GM23338 (cell line): ENCODE measurements around the gene SEC14L3. TPM values are rescaled to one million over a fixed set of nuclear protein-coding genes. Genes with fewer than 3 reads are reported as not detected.

ENCODE experiments used
- polyA plus RNA-seq: library from polyadenylated mRNA; unstranded; fragments of >200 nt; fragmentation: Nextera tagmentation; extraction: Ambion mirVana; gene quantifications from 2 replicates; pipeline ENCODE4 v1.2.1, GENCODE V29; 2016
- small RNA-seq: library from RNA; depleted of rRNA; stranded (forward); fragments of <200 nt; gene quantifications from one replicate; pipeline ENCODE3, GENCODE V24; 2014; ENCODE audit warnings: low replicate concordance
- total RNA-seq: library from RNA; depleted of rRNA; stranded (reverse); fragments of >200 nt; shearing (Covaris generic); gene quantifications from 2 replicates; pipeline ENCODE4 v1.2.3, GENCODE V29; 2014; rRNA removed

SEC14L3 gene
- total and polyA plus RNA-seq, 2 experiments from 2014 or later, result not detected

Small RNA genes lying within 50 kb of the gene (small RNA-seq; reads per million reads assigned to genes)
- gene AC004832.3, result not detected
- gene RNU6-564P, result not detected

Other genes with a start within 250 kb of the SEC14L3 start
- gene LIF, start 225.3 kb downstream of the SEC14L3 start, total RNA-seq, result 3.6 and 5.9 TPM in 2 replicates
- 1.2 and 1.8 TPM in 2 replicates for gene LIF, start 225.3 kb downstream of the SEC14L3 start, polyA plus RNA-seq
- not detected in 2 replicates for gene OSM, start 205.2 kb downstream of the SEC14L3 start, total RNA-seq
- gene OSM, start 205.2 kb downstream of the SEC14L3 start, polyA plus RNA-seq, result not detected in 2 replicates
- gene CASTOR1, start 182.5 kb downstream of the SEC14L3 start, total RNA-seq, result 23.2 and 36.0 TPM in 2 replicates
- 11.3 and 22.0 TPM in 2 replicates for gene CASTOR1, start 182.5 kb downstream of the SEC14L3 start, polyA plus RNA-seq
- gene TBC1D10A, start 145.1 kb downstream of the SEC14L3 start, total RNA-seq, result 6.0 and 8.8 TPM in 2 replicates
- 3.3 and 4.2 TPM in 2 replicates for gene TBC1D10A, start 145.1 kb downstream of the SEC14L3 start, polyA plus RNA-seq
- gene SF3A1, start 115.1 kb downstream of the SEC14L3 start, total RNA-seq, result 108 and 170 TPM in 2 replicates
- 93.4 and 107 TPM in 2 replicates for gene SF3A1, start 115.1 kb downstream of the SEC14L3 start, polyA plus RNA-seq
- 6.9 and 7.9 TPM in 2 replicates for gene CCDC157, start 115.0 kb downstream of the SEC14L3 start, total RNA-seq
- gene CCDC157, start 115.0 kb downstream of the SEC14L3 start, polyA plus RNA-seq, result 3.7 and 3.8 TPM in 2 replicates
- 12.4 and 13.9 TPM in 2 replicates for gene RNF215, start 84.6 kb downstream of the SEC14L3 start, total RNA-seq
- gene RNF215, start 84.6 kb downstream of the SEC14L3 start, polyA plus RNA-seq, result 1.8 and 3.3 TPM in 2 replicates
- gene SEC14L2, start 75.0 kb downstream of the SEC14L3 start, total RNA-seq, result 2.1 and 4.2 TPM in 2 replicates
- 2.2 and 2.5 TPM in 2 replicates for gene SEC14L2, start 75.0 kb downstream of the SEC14L3 start, polyA plus RNA-seq
- gene MTFP1, start 46.2 kb downstream of the SEC14L3 start, total RNA-seq, result 54.6 and 68.6 TPM in 2 replicates
- 62.5 and 64.1 TPM in 2 replicates for gene MTFP1, start 46.2 kb downstream of the SEC14L3 start, polyA plus RNA-seq
- 2.5 and 5.2 TPM in 2 replicates for gene SEC14L4, start 33.7 kb upstream of the SEC14L3 start, total RNA-seq
- 1.7 and 1.9 TPM in 2 replicates for gene SEC14L4, start 33.7 kb upstream of the SEC14L3 start, polyA plus RNA-seq
- gene SEC14L6, start 74.7 kb upstream of the SEC14L3 start, total RNA-seq, result 2.1 and 2.4 TPM in 2 replicates
- 0.50 and 0.84 TPM in 2 replicates for gene SEC14L6, start 74.7 kb upstream of the SEC14L3 start, polyA plus RNA-seq
- 9.2 and 13.3 TPM in 2 replicates for gene GAL3ST1, start 102.6 kb upstream of the SEC14L3 start, total RNA-seq
- gene GAL3ST1, start 102.6 kb upstream of the SEC14L3 start, polyA plus RNA-seq, result 7.5 and 8.2 TPM in 2 replicates
- gene PES1, start 119.9 kb upstream of the SEC14L3 start, total RNA-seq, result 76.9 and 78.4 TPM in 2 replicates
- gene PES1, start 119.9 kb upstream of the SEC14L3 start, polyA plus RNA-seq, result 61.3 and 64.1 TPM in 2 replicates
- 31.3 and 38.1 TPM in 2 replicates for gene TCN2, start 135.2 kb upstream of the SEC14L3 start, total RNA-seq
- gene TCN2, start 135.2 kb upstream of the SEC14L3 start, polyA plus RNA-seq, result 12.4 and 12.9 TPM in 2 replicates
- gene SLC35E4, start 163.8 kb upstream of the SEC14L3 start, total RNA-seq, result 10.4 and 11.3 TPM in 2 replicates
- 2.6 and 4.3 TPM in 2 replicates for gene SLC35E4, start 163.8 kb upstream of the SEC14L3 start, polyA plus RNA-seq
- gene DUSP18, start 195.9 kb upstream of the SEC14L3 start, total RNA-seq, result 1.5 and 2.7 TPM in 2 replicates
- 1.7 and 2.2 TPM in 2 replicates for gene DUSP18, start 195.9 kb upstream of the SEC14L3 start, polyA plus RNA-seq
- gene OSBP2, start 222.9 kb upstream of the SEC14L3 start, total RNA-seq, result 2.9 and 7.1 TPM in 2 replicates
- gene OSBP2, start 222.9 kb upstream of the SEC14L3 start, polyA plus RNA-seq, result 1.7 and 2.1 TPM in 2 replicates